Chondrocyte (in vitro differentiated cells): ENCODE data around the gene CACNB4. TPM values are rescaled to one million over a fixed set of nuclear protein-coding genes. Genes with fewer than 3 reads are reported as not detected.

ENCODE experiments used
- DNase-seq: peaks from one replicate; pipeline ENCODE4 v3.0.0; 2021; ENCODE audit warnings: mixed read lengths, low spot score
- H3K27ac Mint-ChIP-seq: one replicate; pipeline ENCODE4 v1.8.0; 2021; ENCODE audit warnings: mild to moderate bottlenecking, moderate library complexity, mixed read lengths; ENCODE audit not compliant: unreplicated experiment
- H3K27me3 Mint-ChIP-seq: 2 replicates; pipeline ENCODE4 v1.8.0; 2021; ENCODE audit warnings: low read depth, mixed read lengths
- H3K36me3 Mint-ChIP-seq: 2 replicates; pipeline ENCODE4 v1.8.0; 2021; ENCODE audit warnings: low read depth, mixed read lengths
- H3K4me1 Mint-ChIP-seq: 2 replicates; pipeline ENCODE4 v1.8.0; 2021; ENCODE audit warnings: low read depth, mild to moderate bottlenecking, mixed read lengths
- H3K4me3 Mint-ChIP-seq: one replicate; pipeline ENCODE4 v1.8.0; 2021; ENCODE audit warnings: mild to moderate bottlenecking, moderate library complexity, mixed read lengths; ENCODE audit not compliant: unreplicated experiment
- H3K9me3 Mint-ChIP-seq: 2 replicates; pipeline ENCODE4 v1.8.0; 2021; ENCODE audit warnings: low read depth, mixed read lengths
- total RNA-seq: library from RNA; stranded (reverse); gene quantifications from 3 replicates; pipeline ENCODE4 v1.2.1, GENCODE V29; 2021
- TF ChIP-seq, protein P1 (sequence below): fragments of 200-600 bp; sonication (generic); IDR thresholded peaks from 2 replicates; pipeline ENCODE4 v1.5.0; 2021; ENCODE audit warnings: antibody characterized with exemption, mild to moderate bottlenecking, moderate library complexity

CACNB4 gene
- total RNA-seq, 1 donor from 2014 or later: 2.1 TPM

DNA sequence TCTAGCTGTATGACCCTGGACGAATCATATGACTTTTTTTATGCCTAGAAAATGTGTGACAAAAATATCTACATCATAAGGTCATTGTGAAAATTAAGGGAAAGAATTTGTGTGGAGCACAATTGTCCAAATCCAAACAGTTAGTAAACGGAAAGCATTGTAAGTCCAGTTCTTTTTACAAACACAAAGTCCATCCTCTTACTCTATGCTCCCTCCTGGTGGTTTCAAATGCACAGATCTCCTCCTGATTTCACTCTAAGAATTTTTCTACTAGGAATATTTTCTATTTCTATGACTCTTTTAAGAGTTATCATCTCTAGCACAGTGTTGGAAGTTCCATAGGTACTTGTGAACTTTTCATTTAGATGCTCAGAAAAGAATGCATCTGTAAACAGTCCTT, 145.4 kb downstream of the CACNB4 start:
- no peak for DNase-seq
- no peaks in the 10 kb centered on the region for H3K4me1 Mint-ChIP-seq
- TF ChIP-seq, protein P1, sequence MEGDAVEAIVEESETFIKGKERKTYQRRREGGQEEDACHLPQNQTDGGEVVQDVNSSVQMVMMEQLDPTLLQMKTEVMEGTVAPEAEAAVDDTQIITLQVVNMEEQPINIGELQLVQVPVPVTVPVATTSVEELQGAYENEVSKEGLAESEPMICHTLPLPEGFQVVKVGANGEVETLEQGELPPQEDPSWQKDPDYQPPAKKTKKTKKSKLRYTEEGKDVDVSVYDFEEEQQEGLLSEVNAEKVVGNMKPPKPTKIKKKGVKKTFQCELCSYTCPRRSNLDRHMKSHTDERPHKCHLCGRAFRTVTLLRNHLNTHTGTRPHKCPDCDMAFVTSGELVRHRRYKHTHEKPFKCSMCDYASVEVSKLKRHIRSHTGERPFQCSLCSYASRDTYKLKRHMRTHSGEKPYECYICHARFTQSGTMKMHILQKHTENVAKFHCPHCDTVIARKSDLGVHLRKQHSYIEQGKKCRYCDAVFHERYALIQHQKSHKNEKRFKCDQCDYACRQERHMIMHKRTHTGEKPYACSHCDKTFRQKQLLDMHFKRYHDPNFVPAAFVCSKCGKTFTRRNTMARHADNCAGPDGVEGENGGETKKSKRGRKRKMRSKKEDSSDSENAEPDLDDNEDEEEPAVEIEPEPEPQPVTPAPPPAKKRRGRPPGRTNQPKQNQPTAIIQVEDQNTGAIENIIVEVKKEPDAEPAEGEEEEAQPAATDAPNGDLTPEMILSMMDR: peak; percentile 63
- no peaks in the 10 kb centered on the region for H3K36me3 Mint-ChIP-seq
- no peak overlapping the region for H3K27ac Mint-ChIP-seq
- no peaks in the 10 kb centered on the region for H3K9me3 Mint-ChIP-seq
- no peak overlapping the region for H3K4me3 Mint-ChIP-seq
- peaks cover 6% of the 10 kb centered on the region for H3K27me3 Mint-ChIP-seq

DNA sequence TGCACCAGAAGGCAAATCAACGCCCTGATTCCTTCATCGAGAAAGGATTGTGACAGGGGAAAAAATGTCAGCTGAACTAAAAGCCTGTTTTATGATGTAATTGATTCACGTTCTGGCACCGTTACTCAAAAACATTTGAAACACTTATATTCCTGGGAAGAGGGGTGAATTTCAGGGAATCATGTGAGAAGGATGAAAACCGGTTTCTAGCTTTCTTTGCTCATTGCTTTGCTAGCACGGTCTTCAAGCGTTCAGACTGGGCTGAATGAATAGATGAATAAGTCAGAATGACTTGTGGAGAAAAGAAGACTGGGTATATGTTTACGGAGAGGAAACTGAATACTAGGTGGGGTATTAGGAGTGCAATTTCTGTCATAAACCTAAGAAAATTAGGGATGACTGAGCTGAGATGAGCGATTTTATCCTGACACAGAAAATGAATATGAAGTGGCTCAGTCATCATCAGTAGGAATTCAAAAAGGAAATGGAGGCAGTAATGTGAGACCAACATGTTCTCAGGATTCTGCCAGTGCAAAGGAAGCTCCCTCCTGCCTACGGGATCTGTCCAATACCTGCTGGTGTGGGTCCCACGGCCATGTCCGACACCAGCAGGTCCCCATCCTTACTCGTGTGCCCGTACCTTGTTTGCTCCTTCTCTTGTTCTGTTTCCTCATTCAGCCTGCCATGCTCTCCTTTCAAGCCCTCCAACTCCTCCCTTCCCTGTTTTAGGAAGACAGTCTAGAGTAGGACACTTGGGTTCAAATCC, 146.0 kb downstream of the CACNB4 start:
- Mint-ChIP-seq H3K4me3 (no peak overlapping the region), H3K9me3 (no peaks in the 10 kb centered on the region), H3K4me1 (no peaks in the 10 kb centered on the region), H3K36me3 (no peaks in the 10 kb centered on the region), H3K27ac (no peak overlapping the region), H3K27me3 (peaks cover 6% of the 10 kb centered on the region)
- no peak for DNase-seq
- TF ChIP-seq, protein P1: no peak

DNA sequence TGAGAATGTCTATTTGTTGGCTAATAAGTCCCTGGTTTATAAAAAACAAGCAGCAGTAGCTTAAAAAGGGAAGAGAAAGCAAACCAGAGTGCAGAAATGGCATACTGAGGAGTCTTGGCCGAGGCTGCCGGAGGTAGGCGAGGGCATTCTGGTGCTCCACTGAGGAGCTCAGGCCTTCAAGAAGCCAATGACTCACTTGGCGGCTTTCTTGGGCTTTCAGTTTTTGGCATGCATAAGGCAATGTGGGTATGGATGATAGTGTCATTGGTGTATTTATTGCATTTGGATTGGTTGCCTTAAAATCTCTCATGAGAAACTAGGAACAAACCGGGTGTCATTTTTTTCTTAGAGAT, 151.1 kb downstream of the CACNB4 start:
- TF ChIP-seq, protein P1: no peak

DNA sequence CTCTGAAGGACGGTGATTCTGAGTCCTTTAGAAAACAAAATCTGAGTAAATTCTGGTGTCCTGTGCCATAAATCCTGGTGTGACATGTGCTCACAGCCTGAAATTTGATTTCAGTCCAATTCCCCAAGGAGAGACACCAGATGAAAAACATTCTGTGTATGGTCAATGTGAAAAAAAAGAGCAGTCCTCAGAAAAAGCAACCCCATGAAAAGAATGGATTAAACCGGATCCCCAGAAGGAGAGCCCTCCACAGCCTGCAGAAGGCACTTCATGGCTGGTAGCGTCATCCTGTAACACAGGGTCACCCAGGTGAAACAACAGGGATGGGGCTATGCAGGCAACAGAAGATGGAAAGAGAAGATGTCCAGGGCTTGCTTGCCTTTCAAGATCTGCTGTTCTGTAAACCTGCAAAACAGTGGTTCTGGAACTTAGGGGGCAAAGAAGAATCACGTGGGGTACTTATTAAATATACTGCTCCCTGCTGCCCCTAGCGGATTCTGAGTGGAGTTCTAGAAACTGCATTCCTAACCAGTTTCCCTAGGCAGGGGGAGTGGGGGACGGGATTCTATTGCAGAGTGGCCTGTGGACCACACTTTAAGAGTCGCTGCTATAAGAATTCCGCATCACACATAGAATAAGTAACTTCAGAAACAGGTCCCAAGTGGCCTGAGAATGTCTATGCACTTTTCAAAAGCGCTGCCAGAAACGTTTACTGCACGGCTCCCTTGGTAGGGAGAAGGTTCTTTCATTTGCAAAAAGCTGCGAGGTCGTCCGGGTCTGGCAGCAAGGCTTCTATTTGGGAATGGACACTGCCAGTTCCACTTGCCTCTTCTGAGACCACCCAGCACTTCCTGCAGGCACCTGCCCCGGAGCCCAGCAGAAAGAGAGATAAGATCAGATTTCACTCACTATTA, 151.7 kb downstream of the CACNB4 start:
- DNase-seq: no peak

More for the DNA sequence above, 151.1 kb downstream of the CACNB4 start:
- Mint-ChIP-seq H3K27ac (no peak overlapping the region), H3K4me1 (no peaks in the 10 kb centered on the region), H3K27me3 (peaks cover 2% of the 10 kb centered on the region), H3K4me3 (no peak overlapping the region), H3K9me3 (peaks cover 4% of the 10 kb centered on the region), H3K36me3 (peaks cover 4% of the 10 kb centered on the region)
- no peak for DNase-seq

More for the DNA sequence above, 151.7 kb downstream of the CACNB4 start:
- Mint-ChIP-seq H3K27ac (no peak overlapping the region), H3K9me3 (peaks cover 8% of the 10 kb centered on the region), H3K4me3 (no peak overlapping the region), H3K4me1 (no peaks in the 10 kb centered on the region), H3K36me3 (peaks cover 6% of the 10 kb centered on the region), H3K27me3 (peaks cover 2% of the 10 kb centered on the region)
- TF ChIP-seq, protein P1: peak; percentile 80
